Panc1 (cell line): Measurements from ENCODE around the gene CFLAR.

Source experiments
- POLR2AphosphoS5 ChIP-seq: IDR thresholded peaks from 2 replicates; pipeline ENCODE4 v1.6.1; 2012; ENCODE audit warnings: mild to moderate bottlenecking, low read depth, low read length, moderate library complexity
- TF ChIP-seq, protein P1 (sequence below): fragments of 450-650 bp; IDR thresholded peaks from 2 replicates; pipeline ENCODE4 v1.5.1; 2017; ENCODE audit warnings: mild to moderate bottlenecking

DNA sequence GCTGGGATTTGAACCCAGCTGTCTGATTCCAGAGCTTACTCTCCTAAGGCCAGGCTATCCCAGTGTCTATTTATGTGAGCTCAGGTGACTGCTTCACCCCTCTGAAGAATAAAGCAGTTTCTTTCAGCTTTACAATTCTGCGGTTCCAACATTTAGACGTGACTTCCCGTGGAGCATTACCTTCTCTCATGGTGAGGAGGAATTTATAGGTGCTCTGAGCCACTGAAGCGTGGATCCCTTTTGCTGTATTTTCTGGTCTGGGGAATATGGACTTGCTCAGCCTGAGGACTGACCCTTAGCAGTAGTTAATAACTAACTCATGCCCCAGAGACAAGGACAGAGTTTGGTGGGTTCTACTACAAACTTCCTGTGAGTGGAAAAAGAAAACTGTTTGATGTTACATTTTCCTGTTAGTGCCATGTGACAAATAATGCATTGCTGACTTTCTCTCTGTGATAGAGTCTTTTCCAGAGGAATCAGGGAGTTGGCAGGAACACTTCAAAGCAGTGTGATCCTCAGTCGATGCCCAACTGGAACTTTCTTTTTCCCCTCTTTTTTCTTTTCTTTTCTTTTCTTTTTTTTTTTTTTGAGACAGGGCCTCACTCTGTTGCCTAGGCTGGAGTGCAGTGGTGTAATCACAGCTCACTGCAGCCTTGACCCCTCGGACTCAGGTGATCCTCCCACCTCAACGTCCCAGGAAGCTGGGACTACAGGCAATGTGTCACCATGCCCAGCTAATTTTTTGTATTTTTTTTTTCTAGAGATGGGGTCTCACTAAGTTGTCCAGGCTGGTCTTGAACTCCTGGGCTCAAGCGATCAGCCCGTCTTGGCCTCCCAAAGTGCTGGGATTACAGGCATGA, 88.9 kb downstream of the CFLAR start:
- TF ChIP-seq, protein P1, sequence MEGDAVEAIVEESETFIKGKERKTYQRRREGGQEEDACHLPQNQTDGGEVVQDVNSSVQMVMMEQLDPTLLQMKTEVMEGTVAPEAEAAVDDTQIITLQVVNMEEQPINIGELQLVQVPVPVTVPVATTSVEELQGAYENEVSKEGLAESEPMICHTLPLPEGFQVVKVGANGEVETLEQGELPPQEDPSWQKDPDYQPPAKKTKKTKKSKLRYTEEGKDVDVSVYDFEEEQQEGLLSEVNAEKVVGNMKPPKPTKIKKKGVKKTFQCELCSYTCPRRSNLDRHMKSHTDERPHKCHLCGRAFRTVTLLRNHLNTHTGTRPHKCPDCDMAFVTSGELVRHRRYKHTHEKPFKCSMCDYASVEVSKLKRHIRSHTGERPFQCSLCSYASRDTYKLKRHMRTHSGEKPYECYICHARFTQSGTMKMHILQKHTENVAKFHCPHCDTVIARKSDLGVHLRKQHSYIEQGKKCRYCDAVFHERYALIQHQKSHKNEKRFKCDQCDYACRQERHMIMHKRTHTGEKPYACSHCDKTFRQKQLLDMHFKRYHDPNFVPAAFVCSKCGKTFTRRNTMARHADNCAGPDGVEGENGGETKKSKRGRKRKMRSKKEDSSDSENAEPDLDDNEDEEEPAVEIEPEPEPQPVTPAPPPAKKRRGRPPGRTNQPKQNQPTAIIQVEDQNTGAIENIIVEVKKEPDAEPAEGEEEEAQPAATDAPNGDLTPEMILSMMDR, result no peak
- no peak for TF ChIP-seq POLR2AphosphoS5
